Sigmoid colon (tissue), 7 donors: ENCODE results near the gene ADK. TPM values are rescaled to one million over a fixed set of nuclear protein-coding genes. Genes with fewer than 3 reads are reported as not detected.
"Not testable (repeated sequence)": the region's sequence is repeated elsewhere in the genome, so short reads cannot be mapped to it uniquely, and the experiment has no call there.

ENCODE experiments used
- DNase-seq: peaks from one replicate; pipeline ENCODE4 v3.0.0-alpha.2; 2019
- H3K27ac ChIP-seq, 4 donors: fragments of 200-600 bp; sonication (generic); one replicate each; pipeline ENCODE4 v1.5.1; 2016 to 2019; ENCODE audit warnings: mild to moderate bottlenecking in 1 of 4
- H3K27me3 ChIP-seq, 3 donors: fragments of 200-600 bp; sonication (generic); one replicate each; pipeline ENCODE4 v1.5.1; 2019; ENCODE audit warnings: mild to moderate bottlenecking in 1 of 3
- H3K36me3 ChIP-seq, 4 donors: fragments of 200-600 bp; sonication (generic); one replicate each; pipeline ENCODE4 v1.5.1; 2016 to 2019
- H3K4me1 ChIP-seq, 4 donors: fragments of 200-600 bp; sonication (generic); one replicate each; pipeline ENCODE4 v1.5.1; 2017 to 2019
- H3K4me3 ChIP-seq, 4 donors: fragments of 200-600 bp; sonication (generic); one replicate each; pipeline ENCODE4 v1.5.1; 2017 to 2019; ENCODE audit warnings: mild to moderate bottlenecking in 2 of 4, moderate library complexity in 1 of 4
- H3K9me3 ChIP-seq, 4 donors: fragments of 200-600 bp in 3 of 4; sonication (generic) in 3 of 4; one replicate each; pipeline versions ENCODE4 v1.5.1 to v1.6.1; 2013 to 2019
- CTCF ChIP-seq, 4 experiments: fragments of 450-650 bp in 3 of 4; fragments of 200-600 bp in 1 of 4; IDR thresholded peaks; one replicate each; pipeline ENCODE4 v1.5.1; 2016 to 2019; ENCODE audit warnings: antibody characterized with exemption in 4 of 4, mild to moderate bottlenecking in 3 of 4, moderate library complexity in 2 of 4
- EP300 ChIP-seq, 4 donors: sonication (generic); formaldehyde crosslinking; IDR thresholded peaks; one replicate each; pipeline ENCODE4 v1.6.1; 2017; ENCODE audit warnings: antibody characterized with exemption in 4 of 4
- POLR2A ChIP-seq, 2 donors: fragments of 450-650 bp; IDR thresholded peaks; one replicate each; pipeline ENCODE4 v1.6.1; 2016; ENCODE audit warnings: antibody characterized with exemption in 2 of 2, mild to moderate bottlenecking in 2 of 2, moderate library complexity in 2 of 2
- POLR2AphosphoS5 ChIP-seq, 4 donors: sonication (generic); formaldehyde crosslinking; IDR thresholded peaks; one replicate each; pipeline ENCODE4 v1.6.1; 2017; ENCODE audit warnings: antibody characterized with exemption in 4 of 4
- WGBS, 2 donors: extraction: QIAGEN DNeasy Blood & Tissue Kit; methylation state at CpG; one replicate each; pipeline ENCODE4 v1.1.7; 2013; 5-methylcytosine and 5-hydroxymethylcytosine counted together
- intact Hi-C: fragments of 100-400 bp; cut with DNase I; formaldehyde crosslinking; loops from one replicate; pipeline ENCODE4 v1.15.1; 2023
- polyA plus RNA-seq, 3 donors: library from polyadenylated mRNA; stranded (reverse); fragments of 200-250 nt; gene quantifications; one replicate each; pipeline ENCODE4 v1.2.3, GENCODE V29; 2013
- total RNA-seq, 4 donors: library from RNA; depleted of rRNA; stranded (reverse); fragments of >200 nt; gene quantifications; one replicate each; pipeline ENCODE4 v1.1.0, GENCODE V29; 2016
- donor health status: healthy with polysubstance abuse.
- donor health status: Bipolar disorder and iron deficiency.
- donor health status: healthy.

The ADK gene
- total and polyA plus RNA-seq, 7 donors: 15.2 to 31.3 (median 25.3) TPM

GRCh38 chr10:74523199-74523598 is 372.2 kb downstream of the ADK start:
- 88 to 90% methylated on average over 2 of the region's 2 CpGs for WGBS, 2 donors
- intact Hi-C loops: no loop called here
- H3K4me1 ChIP-seq: no peaks in the 10 kb centered on the region

GRCh38 chr10:74525885-74526284 is 374.9 kb downstream of the ADK start:
- TF ChIP-seq CTCF (IDR thresholded peaks at IDR 0.05) (no peak), POLR2A (IDR thresholded peaks at IDR 0.05) (no peak), EP300 (IDR thresholded peaks at IDR 0.05) (no peak), POLR2AphosphoS5 (IDR thresholded peaks at IDR 0.05) (no peak)
- Histone ChIP-seq H3K27ac (no peak overlapping the region), H3K4me3 (no peak overlapping the region), H3K9me3 (no peaks in the 10 kb centered on the region), H3K27me3 (no peaks in the 10 kb centered on the region), H3K4me1 (no peaks in the 10 kb centered on the region), H3K36me3 (no peaks in the 10 kb centered on the region)
- no peak for DNase-seq
- 80 to 96% methylated on average over 3 of the region's 3 CpGs for WGBS, 2 donors
- intact Hi-C loops: no loop called here

More at GRCh38 chr10:74523199-74523598, 372.2 kb downstream of the ADK start:
- Histone ChIP-seq H3K9me3 (no peaks in the 10 kb centered on the region), H3K27me3 (no peaks in the 10 kb centered on the region), H3K36me3 (no peaks in the 10 kb centered on the region), H3K27ac (no peak overlapping the region), H3K4me3 (no peak overlapping the region)
- no peak for TF ChIP-seq POLR2A (IDR thresholded peaks at IDR 0.05)
- no peak for TF ChIP-seq EP300 (IDR thresholded peaks at IDR 0.05)
- no peak for TF ChIP-seq POLR2AphosphoS5 (IDR thresholded peaks at IDR 0.05)
- no peak for TF ChIP-seq CTCF (IDR thresholded peaks at IDR 0.05)
- no peak for DNase-seq

GRCh38 chr10:74527611-74528010 is 376.6 kb downstream of the ADK start:
- WGBS, 2 donors: 88 to 92% methylated on average over 5 of the region's 5 CpGs
- H3K27ac ChIP-seq, DNase-seq, H3K4me3 ChIP-seq, intact Hi-C loops, H3K4me1 ChIP-seq, H3K27me3 ChIP-seq, H3K36me3 ChIP-seq, H3K9me3 ChIP-seq: not testable (repeated sequence)

GRCh38 chr10:74529205-74529604 is 378.2 kb downstream of the ADK start:
- no peaks in the 10 kb centered on the region for H3K9me3 ChIP-seq
- DNase-seq: no peak
- H3K27me3 ChIP-seq: no peaks in the 10 kb centered on the region
- intact Hi-C loops: no loop called here
- H3K4me3 ChIP-seq: no peak overlapping the region
- H3K27ac ChIP-seq: no peak overlapping the region
- TF ChIP-seq POLR2A (IDR thresholded peaks at IDR 0.05): no peak
- no peak for TF ChIP-seq POLR2AphosphoS5 (IDR thresholded peaks at IDR 0.05)
- TF ChIP-seq CTCF (IDR thresholded peaks at IDR 0.05): no peak
- no peak for TF ChIP-seq EP300 (IDR thresholded peaks at IDR 0.05)
- no peaks in the 10 kb centered on the region for H3K4me1 ChIP-seq
- 98 to 100% methylated on average over 1 of the region's 1 CpG for WGBS, 2 donors
- no peaks in the 10 kb centered on the region for H3K36me3 ChIP-seq

GRCh38 chr10:74530981-74531380 is 380.0 kb downstream of the ADK start:
- Histone ChIP-seq H3K36me3 (no peaks in the 10 kb centered on the region), H3K27me3 (no peaks in the 10 kb centered on the region), H3K4me3 (no peak overlapping the region), H3K27ac (no peak overlapping the region), H3K4me1 (no peaks in the 10 kb centered on the region), H3K9me3 (no peaks in the 10 kb centered on the region)
- intact Hi-C loops: no loop called here
- WGBS, 2 donors: 94 to 97% methylated on average over 3 of the region's 3 CpGs
- no peak for TF ChIP-seq POLR2AphosphoS5 (IDR thresholded peaks at IDR 0.05)
- no peak for TF ChIP-seq EP300 (IDR thresholded peaks at IDR 0.05)
- TF ChIP-seq POLR2A (IDR thresholded peaks at IDR 0.05): no peak
- TF ChIP-seq CTCF (IDR thresholded peaks at IDR 0.05): no peak
- DNase-seq: no peak
